Vagina (tissue), 2 donors: ENCODE results near the gene S100A13. TPM values are rescaled to one million over a fixed set of nuclear protein-coding genes. Genes with fewer than 3 reads are reported as not detected.
A peak's percentile ranks its signal among the peaks of the same experiment; 100 is the strongest.

ENCODE experiments used
- DNase-seq, 2 donors: peaks; one replicate each; pipeline ENCODE4 v3.0.0-alpha.2; 2017; ENCODE audit errors: extremely low spot score in 2 of 2
- H3K27ac ChIP-seq: fragments of 200-600 bp; sonication (generic); one replicate; pipeline ENCODE4 v1.5.1; 2019
- H3K27me3 ChIP-seq: fragments of 200-600 bp; sonication (generic); one replicate; pipeline ENCODE4 v1.5.1; 2019
- H3K36me3 ChIP-seq, 2 donors: fragments of 200-600 bp; sonication (generic); one replicate each; pipeline ENCODE4 v1.5.1; 2017 to 2019
- H3K4me1 ChIP-seq: fragments of 200-600 bp; sonication (generic); one replicate; pipeline ENCODE4 v1.5.1; 2019
- H3K4me3 ChIP-seq, 2 donors: fragments of 200-600 bp; sonication (generic); 1 replicate in 1 of 2; 2 replicates in 1 of 2; pipeline ENCODE4 v1.5.1; 2016 to 2019
- H3K9me3 ChIP-seq: fragments of 200-600 bp; sonication (generic); one replicate; pipeline ENCODE4 v1.5.1; 2019
- POLR2A ChIP-seq, 2 donors: fragments of 450-650 bp; IDR thresholded peaks; one replicate each; pipeline ENCODE4 v1.6.1; 2017; ENCODE audit warnings: antibody characterized with exemption in 2 of 2, mild to moderate bottlenecking in 2 of 2, moderate library complexity in 2 of 2
- POLR2AphosphoS5 ChIP-seq, 2 donors: sonication (generic); formaldehyde crosslinking; IDR thresholded peaks; one replicate each; pipeline ENCODE4 v1.9.0; 2017; ENCODE audit warnings: antibody characterized with exemption in 2 of 2, mild to moderate bottlenecking in 2 of 2, low read depth in 1 of 2; ENCODE audit not compliant: insufficient read depth in 1 of 2
- intact Hi-C: fragments of 100-400 bp; cut with DNase I; formaldehyde crosslinking; loops from one replicate; pipeline ENCODE4 v1.15.1; 2023
- total RNA-seq: library from RNA; depleted of rRNA; stranded (reverse); fragments of >200 nt; gene quantifications from one replicate; pipeline ENCODE4 v1.2.3, GENCODE V29; 2016
- TF ChIP-seq, protein P1 (sequence below), 3 experiments: fragments of 450-650 bp in 2 of 3; fragments of 200-600 bp in 1 of 3; sonication (generic) in 1 of 3; IDR thresholded peaks; one replicate each; pipeline ENCODE4 v1.5.1; 2017 to 2019; ENCODE audit warnings: antibody characterized with exemption in 3 of 3, mild to moderate bottlenecking in 2 of 3, moderate library complexity in 2 of 3

Gene S100A13
- total RNA-seq, 1 donor from 2014 or later: 116 TPM

DNA sequence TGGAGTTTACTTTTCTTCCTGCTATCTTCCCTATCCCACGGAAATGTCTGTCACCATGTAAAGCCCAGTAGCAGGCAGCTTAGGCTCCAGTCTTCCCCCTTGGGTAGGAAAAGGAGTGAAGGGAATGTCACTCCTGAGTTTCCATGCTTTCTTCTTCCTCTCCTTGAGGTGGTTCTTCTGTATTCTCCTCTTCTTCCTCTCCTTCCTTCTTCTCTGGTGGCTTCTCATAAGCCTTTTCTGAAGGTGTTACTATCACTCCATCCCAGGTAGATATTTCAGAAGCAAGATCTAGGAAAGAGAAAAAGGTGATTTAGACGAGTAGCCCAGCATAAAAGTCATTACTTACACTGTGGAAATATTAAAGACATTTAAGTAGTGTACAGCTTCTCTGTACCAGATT is 35.0 kb upstream of the S100A13 start:
- no peak overlapping the region for H3K27ac ChIP-seq
- intact Hi-C loops: no loop called here

DNA sequence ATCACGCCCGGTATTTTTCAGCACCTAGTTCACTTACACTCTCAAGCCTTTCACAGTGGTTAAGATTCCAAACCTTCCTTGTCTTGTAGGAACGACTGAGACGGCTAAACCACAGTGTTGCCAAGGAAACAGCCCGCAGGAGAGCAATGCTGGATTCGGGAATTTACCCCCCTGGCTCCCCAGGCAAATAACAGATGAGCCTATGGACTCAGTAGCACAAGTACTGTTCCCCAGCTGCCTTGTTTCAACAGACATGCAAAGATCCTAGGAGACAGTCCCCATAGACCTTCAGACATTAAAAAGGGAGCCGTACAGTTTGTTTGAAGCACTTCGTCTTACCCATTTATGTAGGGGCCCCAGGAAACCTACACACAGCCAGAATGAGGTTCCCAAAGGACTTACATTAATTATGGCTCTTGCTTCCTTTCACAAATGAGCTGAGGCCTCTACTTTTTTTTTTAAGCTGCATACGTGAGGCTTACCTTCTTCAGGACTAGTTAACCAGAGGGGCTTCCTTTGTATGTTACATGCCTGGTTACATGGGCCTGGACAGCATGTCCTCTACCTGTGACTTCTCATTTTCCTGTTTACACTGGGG is 33.9 kb upstream of the S100A13 start:
- no peaks in the 10 kb centered on the region for H3K9me3 ChIP-seq
- intact Hi-C loops: no loop called here
- no peaks in the 10 kb centered on the region for H3K27me3 ChIP-seq
- no peak for DNase-seq
- TF ChIP-seq POLR2AphosphoS5 (IDR thresholded peaks at IDR 0.05; ENCODE audit: insufficient read depth in 1 of 2, low read depth in 1 of 2) (no peak), POLR2A (IDR thresholded peaks at IDR 0.05) (no peak)
- TF ChIP-seq, protein P1, sequence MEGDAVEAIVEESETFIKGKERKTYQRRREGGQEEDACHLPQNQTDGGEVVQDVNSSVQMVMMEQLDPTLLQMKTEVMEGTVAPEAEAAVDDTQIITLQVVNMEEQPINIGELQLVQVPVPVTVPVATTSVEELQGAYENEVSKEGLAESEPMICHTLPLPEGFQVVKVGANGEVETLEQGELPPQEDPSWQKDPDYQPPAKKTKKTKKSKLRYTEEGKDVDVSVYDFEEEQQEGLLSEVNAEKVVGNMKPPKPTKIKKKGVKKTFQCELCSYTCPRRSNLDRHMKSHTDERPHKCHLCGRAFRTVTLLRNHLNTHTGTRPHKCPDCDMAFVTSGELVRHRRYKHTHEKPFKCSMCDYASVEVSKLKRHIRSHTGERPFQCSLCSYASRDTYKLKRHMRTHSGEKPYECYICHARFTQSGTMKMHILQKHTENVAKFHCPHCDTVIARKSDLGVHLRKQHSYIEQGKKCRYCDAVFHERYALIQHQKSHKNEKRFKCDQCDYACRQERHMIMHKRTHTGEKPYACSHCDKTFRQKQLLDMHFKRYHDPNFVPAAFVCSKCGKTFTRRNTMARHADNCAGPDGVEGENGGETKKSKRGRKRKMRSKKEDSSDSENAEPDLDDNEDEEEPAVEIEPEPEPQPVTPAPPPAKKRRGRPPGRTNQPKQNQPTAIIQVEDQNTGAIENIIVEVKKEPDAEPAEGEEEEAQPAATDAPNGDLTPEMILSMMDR (IDR thresholded peaks at IDR 0.05): no peak
- H3K4me3 ChIP-seq: no peak overlapping the region
- H3K27ac ChIP-seq: no peak overlapping the region
- H3K4me1 ChIP-seq: peaks cover 12% of the 10 kb centered on the region
- peaks cover 0 to 57% of the 10 kb centered on the region in 2 donors for H3K36me3 ChIP-seq

More for the DNA sequence above, 35.0 kb upstream of the S100A13 start:
- H3K4me1 ChIP-seq: peaks cover 12% of the 10 kb centered on the region
- TF ChIP-seq, protein P1 (IDR thresholded peaks at IDR 0.05): no peak
- TF ChIP-seq POLR2A (IDR thresholded peaks at IDR 0.05) (no peak), POLR2AphosphoS5 (IDR thresholded peaks at IDR 0.05; ENCODE audit: insufficient read depth in 1 of 2, low read depth in 1 of 2) (no peak)
- no peak for DNase-seq
- H3K9me3 ChIP-seq: no peaks in the 10 kb centered on the region
- no peaks in the 10 kb centered on the region for H3K27me3 ChIP-seq
- peaks cover 0 to 67% of the 10 kb centered on the region in 2 donors for H3K36me3 ChIP-seq
- H3K4me3 ChIP-seq: no peak overlapping the region

DNA sequence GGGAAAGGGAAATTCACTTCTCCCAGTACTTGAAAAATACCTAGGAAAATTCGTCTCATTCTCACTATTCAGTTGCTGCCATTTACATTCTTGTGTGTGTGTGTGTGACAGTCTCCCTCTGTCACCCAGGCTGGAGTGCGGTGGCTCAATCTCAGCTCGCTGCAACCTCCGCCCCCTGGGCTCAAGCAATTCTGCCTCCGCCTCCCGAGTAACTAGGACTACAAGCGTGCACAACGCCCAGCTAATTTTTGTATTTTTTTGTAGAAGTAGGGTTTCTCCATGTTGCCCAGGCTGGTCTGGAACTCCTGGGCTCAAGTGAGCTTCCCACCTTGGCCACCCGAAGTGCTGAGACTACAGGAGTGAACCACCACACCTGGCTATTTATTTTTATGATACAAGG is 32.4 kb upstream of the S100A13 start:
- H3K27me3 ChIP-seq: no peaks in the 10 kb centered on the region
- DNase-seq: no peak
- peak overlapping the region; percentile 76 to 78 for H3K4me3 ChIP-seq
- peak overlapping the region; percentile 97 for H3K27ac ChIP-seq
- peaks cover 0 to 41% of the 10 kb centered on the region in 2 donors for H3K36me3 ChIP-seq
- H3K9me3 ChIP-seq: no peaks in the 10 kb centered on the region
- no peak for TF ChIP-seq POLR2A (IDR thresholded peaks at IDR 0.05)
- no peak for TF ChIP-seq POLR2AphosphoS5 (IDR thresholded peaks at IDR 0.05; ENCODE audit: insufficient read depth in 1 of 2, low read depth in 1 of 2)
- TF ChIP-seq, protein P1 (IDR thresholded peaks at IDR 0.05): no peak
- intact Hi-C loops: no loop called here
- H3K4me1 ChIP-seq: peaks cover 12% of the 10 kb centered on the region

DNA sequence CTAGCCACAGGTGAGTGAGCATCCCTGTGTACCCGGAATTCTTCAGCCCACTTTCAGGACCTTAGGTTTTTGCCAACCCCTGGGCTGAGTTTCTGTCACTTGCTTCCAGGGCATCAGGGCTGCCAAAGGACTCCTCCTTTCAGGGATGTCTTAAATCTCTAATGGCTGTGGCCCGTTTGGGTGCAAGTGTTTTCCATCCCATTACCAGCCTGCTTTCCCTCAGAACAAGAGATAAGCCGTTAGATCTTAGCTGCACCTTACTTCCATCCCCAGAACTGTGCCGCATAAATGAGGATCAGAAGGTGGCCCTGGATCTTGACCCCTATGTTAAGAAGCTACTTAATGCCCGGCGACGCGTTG is 31.9 kb upstream of the S100A13 start:
- H3K4me1 ChIP-seq: peaks cover 12% of the 10 kb centered on the region
- peaks cover 0 to 36% of the 10 kb centered on the region in 2 donors for H3K36me3 ChIP-seq
- TF ChIP-seq, protein P1 (IDR thresholded peaks at IDR 0.05): no peak
- TF ChIP-seq POLR2AphosphoS5 (IDR thresholded peaks at IDR 0.05; ENCODE audit: insufficient read depth in 1 of 2, low read depth in 1 of 2): no peak
- no peak for TF ChIP-seq POLR2A (IDR thresholded peaks at IDR 0.05)
- no peaks in the 10 kb centered on the region for H3K27me3 ChIP-seq
- peak overlapping the region; percentile 76 to 78 for H3K4me3 ChIP-seq
- DNase-seq: no peak
- H3K9me3 ChIP-seq: no peaks in the 10 kb centered on the region
- intact Hi-C loops: no loop called here
- H3K27ac ChIP-seq: peak overlapping the region; percentile 97

DNA sequence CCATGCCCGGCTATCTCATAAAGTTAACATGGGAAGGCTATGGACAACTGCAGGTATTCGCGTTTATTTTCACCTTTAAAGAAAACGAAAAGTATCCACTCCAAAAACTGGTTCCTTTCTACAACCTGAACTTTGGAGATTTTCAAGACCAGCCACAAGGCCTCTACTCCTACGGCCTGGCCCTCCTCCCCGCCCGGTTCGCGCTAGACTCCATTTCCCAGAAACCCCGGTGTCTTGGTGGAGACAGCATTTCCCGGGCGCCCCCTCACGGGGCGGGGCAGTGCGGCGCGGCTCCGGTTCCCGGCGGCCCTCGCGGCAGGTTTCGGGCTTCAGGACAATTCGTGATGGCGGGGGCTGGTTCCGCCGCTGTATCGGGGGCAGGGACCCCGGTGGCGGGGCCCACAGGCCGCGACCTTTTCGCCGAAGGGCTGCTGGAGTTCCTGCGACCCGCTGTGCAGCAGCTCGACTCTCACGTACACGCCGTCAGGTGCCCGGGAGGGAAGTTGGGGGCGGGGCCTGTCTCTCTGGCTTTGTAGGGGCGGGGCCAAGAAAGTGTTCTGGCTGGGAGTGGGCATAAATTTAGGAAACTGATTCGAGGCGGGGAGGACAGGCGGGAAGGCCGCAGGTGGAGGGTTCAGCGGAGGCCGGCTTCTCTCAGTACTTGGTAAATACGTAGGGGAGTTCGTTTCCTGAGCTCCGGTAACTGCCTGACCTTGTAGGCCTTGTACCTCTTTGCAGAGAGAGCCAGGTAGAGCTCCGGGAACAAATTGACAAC is 31.3 kb upstream of the S100A13 start, which contains the start of gene SNAPIN:
TSS of gene SNAPIN (plus strand) at position 304 of the 775 bp plus-strand sequence. CDS start at position 345, 41 bp downstream.
- intact Hi-C loops: no loop called here

More for the DNA sequence above, 31.3 kb upstream of the S100A13 start, which contains the start of gene SNAPIN:
- Histone ChIP-seq H3K9me3 (no peaks in the 10 kb centered on the region), H3K27ac (peak within 1 kb of the TSS; percentile 97), H3K36me3 (peaks cover 0 to 30% of the 10 kb centered on the region in 2 donors), H3K4me3 (peak within 1 kb of the TSS; percentile 76 to 78), H3K27me3 (no peaks in the 10 kb centered on the region), H3K4me1 (peaks cover 12% of the 10 kb centered on the region)
- TF ChIP-seq POLR2AphosphoS5 (IDR thresholded peaks at IDR 0.05; ENCODE audit: insufficient read depth in 1 of 2, low read depth in 1 of 2): peak; percentile 91 to 94
- TF ChIP-seq, protein P1 (IDR thresholded peaks at IDR 0.05): no peak
- TF ChIP-seq POLR2A (IDR thresholded peaks at IDR 0.05): peak in 1 of 2 donors; percentile 24
- no peak for DNase-seq
